Embryonic facial prominence (tissue), 1 donor: Measurements from ENCODE around the gene RUFY4.
A peak's percentile ranks its signal among the peaks of the same experiment; 100 is the strongest.

Experiments used
- DNase-seq: peaks from one replicate; pipeline ENCODE4 v3.0.0-alpha.2; 2016; ENCODE audit errors: extremely low spot score

RUFY4 gene

DNA sequence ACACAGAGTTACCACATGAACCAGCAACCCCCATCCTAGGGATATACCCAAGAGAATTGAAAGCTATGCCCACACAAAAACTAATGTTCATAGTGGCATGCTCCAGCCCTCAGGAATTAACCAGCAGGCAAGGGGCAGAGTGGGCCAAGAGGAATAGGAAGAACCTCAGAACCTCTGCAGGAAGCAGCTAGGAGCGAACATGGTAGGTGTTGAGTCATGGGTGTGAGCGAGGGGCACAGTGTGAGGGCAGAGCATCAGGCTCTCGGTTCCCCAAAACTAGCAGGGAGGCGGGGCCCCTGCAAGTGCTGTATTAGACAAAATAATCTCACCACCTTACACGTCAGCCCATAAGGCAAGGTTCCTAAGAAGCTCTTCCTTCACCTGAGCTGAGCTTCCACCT lies 5.6 kb upstream of the RUFY4 start:
- no peak for DNase-seq

DNA sequence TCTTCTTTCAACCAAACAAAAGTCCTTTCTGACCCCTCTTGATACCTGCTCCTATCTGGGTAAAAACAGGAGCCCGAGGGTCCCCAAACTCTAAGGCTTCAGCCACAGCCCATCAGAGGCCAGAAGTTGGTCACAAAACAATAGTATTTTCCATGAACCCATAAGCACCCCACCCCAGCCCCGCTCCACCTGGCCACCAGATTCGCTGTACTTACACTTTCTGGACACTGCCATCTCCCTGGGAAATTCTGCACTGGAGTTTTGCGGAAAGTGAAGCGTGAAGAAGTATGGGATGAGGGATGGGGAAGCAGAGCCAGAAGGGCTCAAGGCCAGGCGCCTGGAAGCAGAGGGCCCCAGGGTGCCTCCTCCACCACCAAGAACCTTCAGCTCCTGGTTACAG lies 5.2 kb upstream of the RUFY4 start:
- DNase-seq = no peak

DNA sequence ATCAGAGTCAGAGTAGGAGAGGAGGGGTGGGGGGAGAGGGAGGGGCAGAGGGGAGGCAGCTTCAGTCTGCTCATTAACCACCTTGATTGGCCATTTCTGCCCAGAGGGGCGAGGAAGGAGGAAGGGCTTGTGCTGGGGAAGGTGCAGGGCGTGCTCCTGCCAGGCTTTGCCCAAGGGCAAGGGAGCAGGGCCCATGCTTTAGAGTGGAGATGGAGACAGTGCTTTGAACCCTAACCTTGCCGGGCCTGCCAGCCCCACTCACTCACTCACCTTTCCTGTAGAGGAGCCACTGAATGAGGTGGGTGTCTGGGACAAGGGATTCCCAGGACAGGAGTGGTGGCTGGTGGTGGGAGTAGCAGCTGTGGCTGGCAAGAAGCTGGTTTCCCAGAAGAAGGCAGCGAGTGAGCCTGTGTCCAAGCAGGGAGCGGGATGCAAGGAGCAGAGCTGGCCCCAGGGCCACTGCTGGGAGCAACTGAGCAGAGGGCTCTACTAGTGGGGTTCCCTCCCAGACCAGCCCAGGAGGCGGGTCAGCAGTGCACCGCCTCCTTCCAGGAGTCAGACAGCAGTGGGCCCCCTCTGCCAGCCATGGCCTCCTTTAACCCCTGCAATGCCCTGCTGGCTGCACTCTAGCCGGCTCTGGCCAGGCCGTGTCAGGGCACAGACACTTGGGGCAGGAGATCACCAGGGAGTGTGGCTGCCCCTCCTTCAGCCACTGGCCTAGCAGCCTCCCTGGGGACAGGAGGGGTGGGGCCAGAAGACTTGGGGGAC lies 3.6 kb upstream of the RUFY4 start:
- no peak for DNase-seq

DNA sequence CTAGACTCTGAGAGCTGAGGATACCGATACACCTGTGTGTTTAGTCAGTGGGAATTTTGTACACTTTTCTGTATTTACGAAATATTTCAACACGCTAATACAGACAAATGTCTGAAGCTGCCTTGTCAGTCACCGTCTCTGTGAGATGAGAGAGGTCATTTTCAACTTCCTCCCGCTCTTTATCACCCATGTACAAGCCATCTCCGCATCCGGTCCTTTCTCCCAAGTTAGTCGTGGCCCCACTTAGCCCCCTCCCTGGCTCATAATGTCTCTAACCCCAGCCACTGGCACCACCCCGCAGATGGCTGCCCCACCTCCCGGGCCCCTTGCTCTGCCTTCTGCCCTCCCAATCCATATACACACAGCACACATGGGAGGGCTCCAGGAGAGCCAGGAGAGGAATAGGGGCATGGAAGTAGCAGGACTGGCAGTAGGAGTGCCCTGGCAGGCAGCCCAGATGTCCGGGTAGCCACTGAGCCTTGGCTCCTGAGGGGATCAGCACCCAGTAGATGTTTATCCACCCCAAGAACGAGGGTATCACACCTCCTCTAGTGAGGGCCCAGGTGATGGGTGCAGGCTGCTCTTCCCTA lies 2.0 kb upstream of the RUFY4 start:
- DNase-seq = no peak

DNA sequence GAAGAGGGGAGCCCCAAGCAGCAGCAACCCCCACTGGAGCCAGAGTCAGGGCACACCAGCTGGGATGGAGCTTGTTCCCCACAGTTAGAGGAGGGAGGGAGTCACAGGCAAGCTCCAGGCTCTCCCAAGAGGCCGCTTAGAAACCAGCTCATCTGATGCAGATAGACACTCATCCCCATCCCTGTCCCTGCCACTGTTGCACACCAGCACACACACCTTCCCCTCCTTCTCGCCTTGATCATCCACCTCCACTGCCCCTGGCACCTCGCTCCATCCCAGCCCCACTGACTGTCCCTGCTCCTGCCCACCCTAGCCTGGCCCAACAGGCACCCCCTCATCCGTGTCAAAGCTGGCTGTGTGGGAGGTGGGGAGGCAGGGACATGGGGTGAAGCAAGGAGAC lies 1.5 kb upstream of the RUFY4 start:
- DNase-seq = no peak

DNA sequence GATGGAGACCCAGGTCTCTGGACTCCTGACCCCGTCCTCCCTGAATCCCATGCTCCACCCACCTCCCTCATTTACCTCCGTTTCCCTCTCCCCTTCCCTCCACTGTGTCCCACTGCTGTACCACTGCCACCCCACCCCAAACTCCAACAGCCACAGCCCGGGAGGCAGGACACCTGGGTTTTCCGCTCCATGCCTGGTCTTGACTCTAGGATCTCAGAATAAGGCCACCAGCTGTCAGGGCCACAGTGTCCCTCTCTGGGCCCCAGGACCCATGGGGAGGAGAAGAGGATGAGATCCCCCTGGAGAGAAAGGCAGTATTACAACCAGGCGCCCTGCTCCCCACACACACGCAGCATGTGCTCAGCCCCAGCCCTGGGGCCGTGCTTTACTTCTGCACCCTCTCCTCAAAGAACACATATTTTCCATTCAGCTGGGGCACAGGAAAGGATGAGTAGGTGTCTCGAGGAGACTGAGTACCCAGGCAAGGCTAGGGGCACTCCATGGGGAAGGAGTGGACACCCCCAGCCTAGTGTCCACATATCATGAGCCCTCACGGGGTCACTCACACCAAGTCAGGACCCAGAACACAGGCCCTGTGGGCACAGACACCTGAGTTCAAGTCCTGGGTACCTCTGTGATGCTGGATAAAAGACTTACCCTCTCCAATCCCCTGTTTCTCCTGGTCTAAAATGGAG lies 700 bp downstream of the RUFY4 start:
- DNase-seq = no peak

DNA sequence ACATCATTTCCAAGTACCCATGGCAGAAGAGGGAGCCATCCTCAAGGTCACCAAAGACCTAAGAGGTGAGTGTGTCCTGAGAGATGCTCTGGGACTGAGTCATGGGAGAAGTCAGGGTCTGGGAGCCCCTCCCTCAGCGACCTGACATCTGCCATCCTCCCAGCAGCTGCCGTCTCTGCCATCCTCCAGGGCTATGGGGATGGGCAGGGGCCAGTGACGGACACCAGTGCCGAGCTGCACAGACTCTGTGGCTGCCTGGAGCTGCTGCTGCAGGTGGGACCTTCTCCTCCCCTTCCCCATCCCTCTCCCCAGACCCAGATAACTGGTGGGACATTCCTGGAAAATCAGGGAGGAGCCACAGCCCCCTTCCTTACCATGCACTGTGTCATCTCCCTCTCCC lies 1.5 kb downstream of the RUFY4 start:
- DNase-seq = no peak

DNA sequence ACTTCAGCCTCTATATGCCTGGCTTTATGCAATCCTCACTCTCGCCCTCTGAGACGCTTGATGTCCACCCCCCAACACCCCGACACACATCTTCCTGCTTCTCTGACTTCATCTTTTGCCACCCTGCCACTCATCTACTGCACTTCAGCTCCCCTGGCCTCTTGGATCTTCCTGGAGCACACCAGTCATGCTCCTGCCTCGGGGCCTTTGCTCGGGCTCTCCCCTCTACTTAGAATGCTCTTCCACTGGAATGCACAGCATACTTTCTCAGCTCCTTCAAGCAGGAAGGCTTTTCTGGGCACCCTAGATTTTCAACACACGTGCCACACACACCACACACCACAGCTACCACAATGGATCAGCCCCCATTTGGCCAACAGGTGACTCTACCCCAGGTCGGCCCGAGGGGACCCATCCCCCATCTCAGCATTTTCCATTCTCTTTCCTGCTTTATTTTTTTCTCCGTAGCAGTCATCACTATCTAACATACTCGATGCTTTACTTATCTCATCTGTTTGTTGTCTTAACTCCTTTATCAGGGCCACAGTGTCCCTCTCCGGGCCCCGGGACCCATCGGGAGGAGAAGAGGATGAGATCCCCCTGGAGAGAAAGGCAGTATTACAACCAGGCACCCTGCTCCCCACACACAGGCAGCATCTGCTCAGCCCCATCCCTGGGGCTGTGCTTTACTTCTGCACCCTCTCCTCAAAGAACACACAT lies 2.3 kb downstream of the RUFY4 start:
- DNase-seq = no peak

DNA sequence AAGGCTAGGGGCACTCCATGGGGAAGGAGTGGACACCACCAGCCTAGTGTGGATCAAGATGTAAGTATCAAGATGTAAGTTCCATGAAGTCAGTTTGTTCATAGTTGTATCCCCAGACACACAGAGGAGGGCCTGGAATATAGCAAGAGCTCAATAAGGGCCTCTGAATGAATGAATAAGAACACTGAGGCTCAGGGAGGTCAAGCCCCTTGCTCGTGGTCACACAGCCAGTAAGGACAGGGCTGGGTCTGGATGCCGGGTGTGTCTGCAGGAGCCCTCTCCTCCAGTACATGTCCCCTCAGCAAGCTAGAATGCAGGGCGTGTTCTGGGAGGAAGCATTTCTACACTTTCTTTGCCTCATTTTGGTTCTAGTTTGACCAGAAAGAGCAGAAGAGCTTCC lies 2.9 kb downstream of the RUFY4 start:
- no peak for DNase-seq

DNA sequence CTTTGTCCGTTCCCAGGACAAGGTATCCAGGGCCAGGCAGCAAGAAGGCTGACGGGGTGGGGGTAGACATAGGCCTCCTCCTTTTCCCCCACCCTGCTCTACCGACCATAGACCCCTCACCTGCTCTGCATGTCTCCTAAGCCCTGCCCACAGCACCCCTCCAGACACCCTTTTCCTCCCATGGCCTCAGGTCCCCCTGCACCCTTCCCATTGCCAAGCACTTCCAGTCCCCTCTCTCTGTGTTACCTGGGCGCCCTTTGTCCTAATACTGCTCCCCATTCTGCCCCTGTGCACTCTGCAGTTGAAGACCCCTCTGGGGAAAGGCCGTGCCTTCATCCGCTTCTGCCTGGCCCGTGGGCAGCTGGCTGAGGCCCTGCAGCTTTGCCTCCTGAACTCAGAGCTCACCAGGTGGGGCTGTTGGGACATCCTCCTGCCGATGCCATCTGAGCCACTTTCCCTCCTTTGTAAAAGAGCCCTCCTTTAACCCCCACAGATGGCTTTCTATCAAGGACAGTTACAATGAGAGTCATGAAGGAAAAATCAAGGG lies 3.5 kb downstream of the RUFY4 start:
- no peak for DNase-seq

DNA sequence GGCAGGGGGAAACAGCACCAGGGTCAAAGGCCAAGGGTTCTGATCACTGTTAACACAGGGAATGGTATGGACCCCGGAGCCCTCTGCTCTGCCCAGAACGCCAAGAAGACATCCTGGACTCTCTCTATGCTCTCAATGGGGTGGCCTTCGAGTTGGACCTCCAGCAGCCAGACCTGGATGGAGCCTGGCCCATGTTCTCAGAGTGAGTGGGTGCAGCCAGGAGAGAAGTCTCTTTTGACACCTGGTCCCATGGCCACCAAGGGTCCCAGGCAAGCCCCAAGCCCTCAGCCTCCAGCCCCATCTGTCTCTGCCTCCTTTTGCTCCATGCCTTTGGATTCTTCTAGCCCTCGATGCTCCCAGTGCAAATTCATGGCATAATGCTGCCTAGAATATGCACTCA lies 4.1 kb downstream of the RUFY4 start:
- no peak for DNase-seq

DNA sequence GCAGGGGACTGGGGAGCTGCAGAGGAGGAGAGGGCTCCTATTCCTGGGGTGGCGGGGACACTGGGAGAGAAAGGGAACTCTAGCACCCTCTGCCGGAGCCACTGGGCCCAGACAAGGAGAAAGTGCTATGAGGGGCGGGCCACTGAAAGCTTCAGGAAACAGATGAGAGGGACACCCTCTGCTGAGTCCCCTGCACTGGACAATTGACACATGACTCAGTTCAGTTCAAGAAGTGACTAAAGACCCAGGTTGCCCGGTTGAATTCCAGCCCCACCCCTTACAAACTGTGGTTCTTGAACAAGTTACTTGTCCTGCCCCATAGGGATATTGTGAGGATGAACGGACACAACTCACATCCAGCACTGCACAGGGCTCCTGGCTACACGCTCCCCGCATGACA lies 5.0 kb downstream of the RUFY4 start:
- no peak for DNase-seq

DNA sequence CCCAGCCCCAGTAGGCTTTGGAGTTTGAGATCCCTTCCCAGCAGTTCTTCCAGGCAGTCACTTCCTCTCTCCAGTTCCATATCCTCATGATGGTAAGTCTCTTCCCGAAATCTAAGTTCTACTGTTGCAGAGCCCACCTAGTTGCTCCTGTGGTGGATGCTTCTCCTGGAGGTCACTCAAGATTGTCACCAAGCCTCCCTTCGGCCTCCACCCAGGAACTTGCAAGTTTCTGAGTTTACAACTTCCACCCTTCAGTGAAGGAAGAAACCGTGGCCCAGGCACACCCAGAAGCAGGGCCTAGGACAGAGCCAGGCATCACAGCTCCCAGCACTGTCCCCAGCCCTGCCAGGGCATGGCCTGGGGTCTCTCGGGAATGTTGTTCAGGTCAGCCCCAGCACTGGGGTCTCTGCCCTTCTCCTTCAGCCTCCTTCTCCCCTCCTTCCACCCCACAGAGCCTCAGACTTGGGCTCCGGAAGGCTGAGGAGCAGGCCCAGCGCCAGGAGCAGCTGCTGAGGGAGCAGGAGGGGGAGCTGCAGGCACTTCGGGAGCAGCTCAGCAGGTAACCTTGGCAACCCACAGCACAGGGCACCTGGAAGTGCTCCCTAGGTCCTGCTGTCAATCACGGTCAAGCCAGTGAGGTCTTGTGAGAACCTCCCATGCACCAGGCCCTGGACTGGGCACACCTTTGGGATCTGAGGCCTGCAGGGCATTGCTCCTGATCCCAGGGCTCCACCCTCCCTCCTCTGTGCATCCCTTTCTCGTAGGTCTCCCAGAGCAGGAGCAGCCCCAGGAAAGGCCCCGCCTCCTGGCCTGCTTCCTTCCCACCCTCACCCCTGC lies 7.1 kb downstream of the RUFY4 start:
- no peak for DNase-seq

DNA sequence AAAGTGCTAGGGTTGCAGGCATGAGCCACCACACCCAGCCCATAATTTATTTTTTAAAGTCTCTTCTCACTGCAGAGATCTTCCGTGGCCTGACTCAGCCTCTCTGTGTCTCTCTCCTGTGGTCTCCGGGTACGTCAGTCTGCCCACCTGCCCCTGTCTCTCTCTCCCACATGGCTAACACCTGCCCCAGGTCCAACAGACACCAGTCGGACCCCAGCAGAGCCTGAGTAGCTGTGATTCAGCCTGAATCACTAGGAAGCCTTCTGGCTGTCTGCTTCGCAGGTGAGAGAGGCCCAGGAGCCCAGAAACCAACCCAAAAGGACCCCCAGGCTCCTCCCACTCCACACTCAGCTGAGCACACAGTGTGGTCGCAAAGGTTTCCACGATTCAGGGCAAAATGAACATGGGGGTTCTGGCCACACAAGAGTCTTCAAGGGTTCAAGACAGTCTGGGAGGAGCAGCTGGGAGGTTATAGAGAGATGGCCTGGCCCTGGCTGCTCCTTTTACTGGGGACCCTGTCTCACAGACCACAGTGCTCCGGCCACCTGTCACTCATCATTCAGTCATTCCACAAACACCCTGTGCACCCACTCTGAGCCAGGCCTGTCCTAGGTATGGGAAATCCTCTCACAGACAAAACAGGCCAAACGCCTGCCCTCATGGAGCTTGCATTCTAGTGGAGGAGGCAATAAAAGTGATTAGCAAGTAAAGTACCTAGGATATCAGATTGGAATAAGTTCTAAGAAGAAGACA lies 8.6 kb downstream of the RUFY4 start:
- no peak for DNase-seq

DNA sequence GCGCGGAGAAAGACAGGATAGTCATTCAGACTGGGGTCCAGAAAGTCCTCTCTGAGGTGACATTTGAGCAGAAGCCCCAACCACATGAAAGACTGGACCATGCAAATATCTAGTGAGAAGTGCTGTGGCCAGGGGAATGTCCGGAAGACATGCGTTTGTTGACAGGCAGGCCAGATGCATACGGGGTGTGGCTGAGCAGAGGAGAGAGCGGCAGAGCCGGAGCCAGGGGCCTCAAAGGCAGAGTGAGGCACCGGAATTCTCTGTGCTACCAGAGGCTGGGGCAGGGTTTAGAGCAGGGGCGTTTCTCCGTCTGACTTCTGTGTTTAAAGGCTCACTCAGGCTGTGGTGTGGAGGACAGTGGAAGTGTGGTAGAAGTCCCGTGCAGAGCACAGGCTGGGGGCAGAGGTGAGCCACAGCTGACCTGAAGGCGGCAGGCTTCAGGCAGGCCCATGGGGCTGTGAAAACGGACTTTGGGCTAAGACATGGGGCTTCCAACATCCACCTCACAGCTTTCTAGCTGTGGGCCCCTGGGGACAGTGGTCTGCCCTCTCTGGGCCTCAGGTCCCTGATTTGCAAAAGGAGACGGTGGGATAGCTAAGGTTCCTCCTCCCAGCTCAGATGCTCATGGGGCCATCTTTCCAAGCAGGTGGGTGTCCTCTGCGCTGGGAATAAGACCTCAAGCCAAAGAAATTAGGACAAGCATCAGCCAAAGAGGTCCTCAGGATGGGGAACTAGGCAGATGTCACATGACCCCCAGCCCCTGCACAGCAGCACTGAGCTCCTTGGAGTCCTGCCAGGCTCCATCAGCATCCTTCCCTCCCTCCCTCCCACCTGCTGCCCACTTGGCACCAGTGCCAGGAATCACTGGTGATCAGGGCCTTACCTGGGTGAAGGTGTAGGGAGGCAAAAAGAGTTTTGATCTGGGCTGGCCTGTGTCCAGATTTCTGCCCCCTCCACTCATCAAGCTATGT lies 11.2 kb downstream of the RUFY4 start:
- DNase-seq = no peak

DNA sequence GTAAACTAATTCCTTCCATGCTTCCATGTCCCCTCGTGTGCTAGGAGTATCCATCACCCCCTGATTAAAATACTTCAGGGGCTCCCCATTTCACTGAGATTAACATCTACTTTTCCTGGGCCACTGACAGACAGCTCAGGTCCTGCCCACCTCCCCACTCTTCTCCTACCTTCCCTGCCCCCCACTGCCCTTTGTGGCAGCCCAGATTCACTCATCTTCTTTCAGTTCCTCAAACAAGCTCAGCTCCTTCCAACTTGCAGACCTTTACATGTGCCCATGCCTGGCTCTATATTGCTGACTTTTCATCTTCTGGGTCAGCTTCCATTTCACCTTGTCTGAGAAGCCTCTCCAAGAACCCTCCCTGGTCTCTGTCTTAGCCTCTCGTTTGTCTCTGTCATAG lies 12.0 kb downstream of the RUFY4 start:
- no peak for DNase-seq

DNA sequence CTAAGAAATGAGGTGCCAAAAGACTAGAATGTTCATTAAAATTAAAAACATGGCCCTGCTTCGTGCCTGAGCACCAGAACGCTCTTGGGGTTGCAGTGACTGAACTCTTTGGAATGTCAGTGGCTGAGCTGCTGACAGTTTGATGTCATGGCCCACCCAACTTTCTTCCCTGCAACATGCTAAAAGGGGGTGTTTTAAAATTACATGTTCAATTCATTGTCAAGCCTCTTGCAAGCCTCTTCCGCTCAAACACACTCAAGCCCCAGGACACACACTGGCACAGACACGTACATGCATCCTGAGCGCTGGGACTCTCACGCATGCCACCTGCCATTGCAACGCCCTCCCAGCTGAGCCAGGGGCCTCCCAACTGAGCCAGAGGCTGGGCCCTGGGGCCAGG lies 12.6 kb downstream of the RUFY4 start:
- peak; percentile 21 for DNase-seq

DNA sequence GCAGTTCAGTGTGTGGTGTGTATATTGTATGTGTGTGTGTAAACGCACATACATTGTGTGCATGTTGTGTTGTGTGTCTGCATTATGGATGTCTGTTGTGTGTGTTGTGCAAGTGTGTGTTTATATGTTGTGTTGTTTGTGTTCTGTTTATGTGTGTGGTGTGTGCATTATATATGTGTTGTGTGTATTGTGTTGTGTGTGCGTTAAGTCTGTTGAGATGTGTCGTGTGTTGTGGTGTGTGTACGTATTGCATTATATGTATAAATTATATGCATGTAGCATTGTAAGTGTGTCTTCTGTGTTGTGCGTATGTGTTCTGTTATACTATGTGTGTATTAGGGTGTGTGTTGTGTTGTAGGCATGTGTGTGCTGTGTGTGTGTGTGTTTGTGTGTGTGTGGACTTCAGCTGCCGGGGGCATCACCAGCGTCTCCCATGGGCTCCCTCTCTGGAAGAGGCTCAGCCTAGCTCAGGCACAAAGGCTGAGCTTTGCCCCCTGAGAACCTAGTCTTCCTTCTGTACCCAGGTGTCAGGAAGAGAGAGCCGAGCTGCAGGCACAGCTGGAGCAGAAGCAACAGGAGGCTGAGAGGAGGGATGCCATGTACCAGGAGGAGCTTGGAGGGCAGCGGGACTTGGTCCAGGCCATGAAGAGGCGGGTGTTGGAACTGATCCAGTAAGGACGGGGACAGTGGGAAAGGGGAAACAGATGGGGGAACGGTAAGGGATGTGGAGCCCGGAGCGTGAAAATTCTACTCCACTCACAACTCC lies 13.7 kb downstream of the RUFY4 start:
- no peak for DNase-seq

DNA sequence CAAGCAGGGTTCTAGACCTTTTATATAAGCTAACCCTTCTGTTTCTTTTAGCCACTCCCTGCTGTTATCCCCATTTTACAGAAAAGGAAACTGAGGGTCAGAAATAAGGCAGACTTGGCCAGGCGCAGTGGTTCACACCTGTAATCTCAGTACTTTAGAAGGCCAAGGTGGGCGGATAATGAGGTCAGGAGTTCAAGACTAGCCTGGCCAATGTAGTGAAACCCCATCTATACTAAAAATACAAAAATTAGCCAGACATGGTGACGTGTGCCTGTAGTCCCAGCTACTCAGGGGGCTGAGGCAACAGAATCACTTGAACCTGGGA lies 14.3 kb downstream of the RUFY4 start:
- DNase-seq = no peak
